ENCODE measurements around the gene TSC2.
"Not testable (repeated sequence)": the region's sequence is repeated elsewhere in the genome, so short reads cannot be mapped to it uniquely, and the experiment has no call there.

TSC2 gene

DNA sequence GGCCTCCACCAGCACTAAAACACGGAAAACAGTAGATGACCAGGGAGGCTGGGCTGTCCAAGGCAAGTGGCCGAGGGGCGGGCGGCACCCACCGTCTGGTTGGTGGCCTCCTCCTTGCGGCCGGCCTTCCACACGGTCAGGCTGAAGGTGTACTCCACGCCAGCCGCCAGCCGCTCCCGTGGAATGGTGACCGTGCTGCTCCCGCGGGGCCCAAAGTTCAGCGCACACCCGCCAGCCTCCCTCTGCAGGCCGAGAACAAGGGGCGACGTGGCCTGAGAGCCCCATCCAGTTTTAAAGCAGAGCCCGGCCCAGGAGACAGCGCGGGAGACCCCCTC, 60.0 kb downstream of the TSC2 start:
- DNase-seq (ENCODE audit: low spot score); H3K4me3 ChIP-seq; H3K27ac ChIP-seq: not testable (repeated sequence)

DNA sequence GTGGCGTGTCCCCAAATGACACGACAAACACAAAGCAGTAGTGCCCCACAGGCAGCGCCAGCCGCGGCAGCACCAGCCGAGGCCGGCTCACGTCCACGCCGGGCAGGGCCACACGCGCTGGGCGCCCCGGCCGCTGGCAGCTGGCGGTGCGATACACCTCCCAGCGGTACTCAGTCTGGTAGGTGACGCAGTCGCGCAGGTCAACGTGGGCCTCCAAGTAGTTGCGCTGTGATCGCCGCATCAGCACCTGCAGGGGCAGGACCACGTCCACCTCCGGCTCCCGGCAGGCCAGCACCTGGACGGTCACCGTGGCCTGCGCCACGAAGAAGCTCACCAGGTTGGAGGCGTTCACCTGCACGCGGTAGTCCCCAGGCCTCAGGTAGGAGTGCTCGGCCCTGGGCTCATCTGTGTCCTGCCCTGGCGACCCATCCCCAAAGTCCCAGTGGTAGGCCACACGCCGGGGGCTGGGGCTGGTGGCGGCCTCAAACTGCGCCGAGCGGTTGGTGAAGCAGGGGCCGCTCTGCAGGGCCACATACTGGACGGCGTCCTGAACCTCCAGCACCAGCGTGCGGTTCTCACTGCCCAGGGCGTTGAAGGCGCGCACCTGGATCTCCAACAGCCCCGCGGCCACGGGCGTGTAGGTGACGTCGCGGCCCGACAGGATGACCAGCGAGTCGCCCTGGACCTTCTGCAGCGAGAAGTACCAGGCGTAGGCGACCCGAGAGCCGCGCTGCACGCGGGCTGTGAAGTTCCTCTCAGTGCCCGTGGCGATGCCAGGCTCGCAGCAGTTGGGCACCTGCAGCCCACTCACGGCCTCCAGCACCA, 60.9 kb downstream of the TSC2 start:
- not testable (repeated sequence) for H3K4me3 ChIP-seq; H3K27ac ChIP-seq; DNase-seq (ENCODE audit: low spot score)

DNA sequence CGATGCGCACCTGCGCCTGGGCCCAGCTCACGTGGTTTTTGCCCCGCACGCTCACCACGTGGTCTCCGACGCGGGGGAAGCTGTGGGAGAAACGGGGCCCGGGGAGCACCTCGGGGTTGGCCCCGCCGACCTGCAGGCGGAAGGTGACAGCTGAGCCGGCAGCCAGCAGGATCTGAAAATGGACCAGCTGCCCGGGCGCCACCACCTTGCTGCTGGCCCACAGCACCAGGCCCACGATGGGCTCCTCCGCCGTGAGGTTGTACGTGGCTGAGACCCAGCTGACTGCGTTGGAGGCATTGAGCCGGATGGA, 61.4 kb downstream of the TSC2 start:
- H3K27ac ChIP-seq; DNase-seq (ENCODE audit: low spot score); H3K4me3 ChIP-seq: not testable (repeated sequence)

DNA sequence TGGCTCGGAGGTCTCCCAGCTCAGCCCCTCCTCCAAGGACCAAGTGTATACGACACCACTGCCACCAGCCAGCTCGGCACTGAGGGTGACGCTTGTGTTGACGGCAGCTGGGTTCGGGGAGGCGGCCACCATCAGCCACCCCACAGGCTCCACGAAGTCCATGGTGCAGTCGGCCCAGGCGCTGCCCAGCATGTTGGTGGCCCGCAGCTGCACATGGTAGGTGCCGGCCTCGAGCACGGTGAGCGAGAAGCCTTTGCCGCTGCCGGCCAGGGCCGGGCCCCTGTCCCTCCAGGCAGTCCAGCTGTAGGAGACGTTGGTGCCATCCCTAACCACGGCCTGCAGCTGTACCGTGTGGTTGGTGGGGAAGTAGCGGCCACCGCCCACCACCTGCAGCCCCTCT, 62.1 kb downstream of the TSC2 start:
- DNase-seq (ENCODE audit: low spot score); H3K27ac ChIP-seq; H3K4me3 ChIP-seq: not testable (repeated sequence)

DNA sequence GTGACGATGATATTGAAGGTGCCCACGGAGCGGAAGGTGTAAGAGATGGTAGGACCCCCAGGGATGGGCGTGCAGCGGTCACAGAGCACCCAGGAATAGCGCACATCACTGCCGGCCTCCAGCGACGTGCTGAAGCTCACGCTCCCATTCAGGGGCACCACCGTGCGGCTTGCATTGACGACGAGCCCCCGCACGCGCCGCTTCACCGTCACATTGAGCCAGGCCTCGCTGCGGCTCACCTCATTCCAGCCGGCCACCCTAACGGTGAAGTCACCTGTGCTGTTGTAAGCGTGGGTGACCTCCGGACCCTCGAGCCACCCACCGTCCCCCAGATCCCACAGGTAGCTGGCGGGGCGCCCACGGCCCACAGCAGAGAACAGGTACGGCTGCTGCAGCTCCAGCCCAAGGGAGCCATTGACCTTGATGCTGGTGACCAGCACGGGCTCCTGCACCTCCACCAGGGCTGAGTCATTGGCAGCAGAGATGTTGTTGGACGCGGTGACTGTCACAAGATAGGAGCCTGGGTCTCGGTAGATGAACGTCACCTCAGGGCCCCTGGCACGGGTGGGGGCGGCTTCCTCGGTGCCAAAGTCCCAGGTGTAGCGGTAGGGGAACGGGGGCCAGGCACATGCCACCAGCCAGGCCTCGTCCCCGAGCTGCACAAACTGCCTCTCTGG, 62.7 kb downstream of the TSC2 start:
- H3K4me3 ChIP-seq; DNase-seq (ENCODE audit: low spot score): not testable (repeated sequence)

DNA sequence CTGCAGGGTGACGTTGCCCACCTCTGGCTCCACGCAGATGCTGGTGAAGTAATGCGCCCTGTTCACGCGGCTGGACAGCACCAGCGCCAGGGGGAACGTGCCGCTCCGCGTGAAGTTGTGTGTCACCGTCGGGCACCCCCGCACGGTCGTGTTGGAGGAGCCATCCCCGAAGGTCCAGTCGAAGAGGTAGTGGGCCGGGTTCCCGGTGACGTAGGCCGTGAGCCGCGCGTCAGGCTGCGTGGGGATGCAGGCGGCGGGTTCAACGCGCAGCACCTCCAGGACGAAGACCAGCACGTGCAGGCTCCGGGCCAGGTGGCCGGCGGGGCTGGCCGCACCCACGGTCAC, 63.2 kb downstream of the TSC2 start:
- H3K4me3 ChIP-seq; DNase-seq (ENCODE audit: low spot score); H3K27ac ChIP-seq: not testable (repeated sequence)

More for the DNA sequence above, 62.7 kb downstream of the TSC2 start:
- not testable (repeated sequence) for H3K27ac ChIP-seq

DNA sequence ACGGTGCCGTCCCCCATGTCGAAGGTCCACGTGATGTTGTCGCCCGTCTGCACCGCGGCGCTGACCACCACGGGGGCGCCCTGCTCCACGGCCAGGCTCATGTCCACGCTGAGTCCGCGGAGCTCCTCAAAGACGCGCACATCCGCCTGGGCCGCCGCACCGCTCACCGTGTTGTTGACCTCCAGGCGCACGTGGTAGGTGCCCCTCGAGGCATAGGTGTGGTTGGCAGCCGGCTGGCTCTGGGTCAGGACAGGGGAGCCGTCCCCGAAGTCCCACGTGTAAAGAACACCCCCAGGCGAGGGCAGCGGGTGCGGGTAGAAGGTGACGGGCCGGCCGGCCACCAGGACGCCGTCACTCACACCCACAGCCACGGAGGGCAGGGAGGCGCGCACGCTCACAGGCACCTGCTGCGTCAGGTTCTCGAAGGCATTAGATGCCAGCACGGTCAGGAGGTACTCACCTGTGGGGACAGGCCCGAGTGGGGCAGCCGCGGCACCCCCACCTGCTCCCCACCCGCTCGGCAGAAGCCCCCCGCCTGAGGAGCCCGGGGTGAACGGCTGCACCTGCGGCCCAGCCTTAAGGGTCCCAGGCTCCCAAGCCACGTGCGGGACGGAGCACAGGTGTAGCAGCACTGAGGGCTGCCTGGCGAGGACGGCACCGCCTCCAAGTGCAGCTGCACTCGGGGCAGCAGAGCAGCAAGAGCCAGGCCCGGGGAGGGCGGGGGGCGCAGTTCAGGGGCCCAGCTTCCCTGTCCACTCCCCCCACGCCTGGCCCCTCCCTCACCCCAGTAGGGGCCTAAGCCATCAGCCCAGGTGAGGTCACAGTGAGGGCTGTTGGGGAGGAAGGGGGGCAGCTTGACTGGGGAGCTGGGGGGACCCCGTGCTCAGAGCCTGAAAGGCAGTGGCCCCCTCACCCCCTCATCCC, 63.9 kb downstream of the TSC2 start:
- not testable (repeated sequence) for DNase-seq (ENCODE audit: low spot score)

DNA sequence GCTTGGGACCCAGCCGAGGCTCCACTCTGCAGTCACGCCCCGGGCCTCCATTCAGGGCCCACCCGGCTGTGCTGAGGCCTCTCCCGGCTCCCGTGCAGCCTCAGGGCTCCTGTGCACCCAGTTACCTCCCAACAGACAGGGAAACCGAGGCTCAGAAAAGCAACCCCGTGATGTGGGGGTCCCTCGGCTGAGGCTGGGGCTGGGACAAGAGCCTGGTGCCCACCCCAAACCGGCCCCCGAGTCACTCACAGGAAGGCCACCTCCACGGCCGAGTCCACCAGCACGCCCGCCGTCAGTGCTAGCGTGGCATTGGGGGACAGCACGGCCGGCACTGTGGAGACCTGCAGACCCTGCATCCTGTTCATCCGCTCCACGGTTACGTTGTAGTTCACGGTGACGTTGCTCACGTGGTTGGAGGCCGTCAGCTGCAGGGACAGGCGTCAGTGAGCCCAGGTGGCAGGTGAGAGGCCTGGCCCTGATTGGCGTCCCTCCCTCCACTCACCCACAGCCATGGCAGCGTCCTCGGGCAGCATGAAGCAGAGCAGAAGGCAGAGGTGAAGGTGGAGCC, 64.8 kb downstream of the TSC2 start:
- not testable (repeated sequence) for DNase-seq (ENCODE audit: low spot score); H3K27ac ChIP-seq; H3K4me3 ChIP-seq

More for the DNA sequence above, 63.9 kb downstream of the TSC2 start:
- H3K4me3 ChIP-seq, H3K27ac ChIP-seq: not testable (repeated sequence)

DNA sequence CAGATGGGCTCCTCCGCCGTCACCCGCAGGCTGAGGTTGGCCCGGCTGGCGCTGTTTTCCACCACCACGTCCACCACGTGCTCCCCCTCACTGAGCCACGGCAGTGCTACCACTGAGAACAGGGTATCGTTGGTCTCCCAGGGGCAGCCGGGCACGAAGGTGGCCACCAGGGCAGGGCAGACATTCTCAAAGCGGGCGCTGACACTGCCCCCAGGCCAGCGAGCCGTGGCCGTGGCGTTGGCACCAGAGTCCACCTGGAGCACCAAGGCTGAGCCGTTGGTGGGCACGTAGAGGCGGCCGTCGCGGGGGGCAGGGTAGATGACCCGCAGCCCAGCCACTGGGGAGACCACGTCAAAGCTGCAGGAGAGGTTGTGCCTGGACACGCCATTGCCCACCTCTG, 66.4 kb downstream of the TSC2 start:
- H3K27ac ChIP-seq; DNase-seq (ENCODE audit: low spot score); H3K4me3 ChIP-seq: not testable (repeated sequence)

DNA sequence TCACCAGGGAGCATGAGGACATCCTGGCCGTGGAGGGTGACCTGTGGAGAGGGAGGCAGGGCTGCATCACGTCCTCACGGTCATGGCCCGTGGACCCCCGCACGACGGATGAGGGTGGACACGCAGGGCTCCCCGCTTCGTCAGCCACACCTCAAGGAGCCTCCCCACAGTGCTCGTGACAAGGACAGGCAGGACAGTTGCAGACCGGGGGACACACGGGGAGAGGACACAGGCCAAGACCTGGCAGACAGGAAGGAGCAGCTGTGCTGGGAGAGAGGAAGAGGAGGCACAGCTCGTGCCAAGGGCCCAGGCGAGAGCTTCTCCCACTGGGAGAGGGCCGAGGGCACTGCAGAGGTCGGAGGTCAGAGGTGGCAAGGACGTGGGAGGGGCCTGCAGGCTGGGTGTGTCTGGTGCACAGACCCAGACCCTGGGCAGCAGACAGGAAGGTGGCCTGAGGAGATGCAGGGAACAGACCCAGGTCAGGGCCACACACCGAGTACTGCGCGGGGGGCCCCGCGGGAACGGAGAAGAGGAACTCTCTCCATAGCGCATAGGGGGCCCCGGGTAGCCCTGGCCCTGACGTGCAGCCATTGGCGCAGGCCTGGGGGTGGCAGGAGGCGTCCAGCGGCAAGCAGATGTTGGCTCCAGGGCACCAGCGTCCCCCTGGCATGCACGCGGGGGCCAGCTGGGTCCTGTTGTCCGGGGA, 67.3 kb downstream of the TSC2 start:
- not testable (repeated sequence) for H3K27ac ChIP-seq; DNase-seq (ENCODE audit: low spot score); H3K4me3 ChIP-seq

DNA sequence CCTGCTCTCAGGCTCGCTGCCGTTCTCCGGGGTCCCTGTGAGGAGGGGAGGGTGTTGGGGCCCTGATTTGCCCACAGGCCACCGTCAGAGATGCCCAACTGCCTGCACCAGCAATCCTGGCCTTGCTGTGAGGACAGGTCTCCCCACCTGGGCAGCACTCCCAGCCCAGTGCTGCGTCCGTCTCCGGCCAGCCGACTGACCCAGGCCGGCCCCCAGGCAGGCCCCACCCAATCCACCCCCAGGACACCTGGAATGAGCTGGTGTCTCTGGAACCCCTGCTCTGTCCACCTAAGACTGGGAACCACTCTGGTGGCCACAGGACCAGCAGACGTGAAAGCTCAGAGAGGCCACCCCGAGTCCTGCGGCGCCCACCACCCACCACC, 67.8 kb downstream of the TSC2 start:
- TF ChIP-seq, protein P1, sequence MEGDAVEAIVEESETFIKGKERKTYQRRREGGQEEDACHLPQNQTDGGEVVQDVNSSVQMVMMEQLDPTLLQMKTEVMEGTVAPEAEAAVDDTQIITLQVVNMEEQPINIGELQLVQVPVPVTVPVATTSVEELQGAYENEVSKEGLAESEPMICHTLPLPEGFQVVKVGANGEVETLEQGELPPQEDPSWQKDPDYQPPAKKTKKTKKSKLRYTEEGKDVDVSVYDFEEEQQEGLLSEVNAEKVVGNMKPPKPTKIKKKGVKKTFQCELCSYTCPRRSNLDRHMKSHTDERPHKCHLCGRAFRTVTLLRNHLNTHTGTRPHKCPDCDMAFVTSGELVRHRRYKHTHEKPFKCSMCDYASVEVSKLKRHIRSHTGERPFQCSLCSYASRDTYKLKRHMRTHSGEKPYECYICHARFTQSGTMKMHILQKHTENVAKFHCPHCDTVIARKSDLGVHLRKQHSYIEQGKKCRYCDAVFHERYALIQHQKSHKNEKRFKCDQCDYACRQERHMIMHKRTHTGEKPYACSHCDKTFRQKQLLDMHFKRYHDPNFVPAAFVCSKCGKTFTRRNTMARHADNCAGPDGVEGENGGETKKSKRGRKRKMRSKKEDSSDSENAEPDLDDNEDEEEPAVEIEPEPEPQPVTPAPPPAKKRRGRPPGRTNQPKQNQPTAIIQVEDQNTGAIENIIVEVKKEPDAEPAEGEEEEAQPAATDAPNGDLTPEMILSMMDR (IDR thresholded peaks at IDR 0.05): no peak
- H3K27ac ChIP-seq: no peak overlapping the region
- H3K4me3 ChIP-seq: no peak overlapping the region
- DNase-seq (ENCODE audit: low spot score): no peak

DNA sequence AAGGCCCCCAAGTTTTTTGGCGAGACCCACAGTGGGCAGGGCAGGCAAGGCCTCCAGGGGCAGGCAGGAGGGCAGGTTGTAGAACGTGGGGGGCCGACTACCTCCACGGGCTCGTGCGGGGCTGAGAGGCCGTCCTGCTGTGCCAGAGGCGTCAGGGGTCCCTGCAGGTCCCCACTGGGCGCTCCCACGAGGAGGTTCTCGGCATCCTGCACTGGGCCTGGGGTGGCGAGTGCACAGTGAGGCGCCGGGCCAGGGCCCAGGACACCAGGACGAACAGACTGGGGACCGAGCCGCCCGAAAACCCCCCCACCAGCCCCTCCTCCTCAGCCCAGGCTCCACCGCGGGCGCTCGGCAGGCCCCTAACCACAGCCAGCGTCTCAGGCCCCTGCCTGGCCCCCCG, 68.6 kb downstream of the TSC2 start:
- DNase-seq (ENCODE audit: low spot score); H3K27ac ChIP-seq: not testable (repeated sequence)

DNA sequence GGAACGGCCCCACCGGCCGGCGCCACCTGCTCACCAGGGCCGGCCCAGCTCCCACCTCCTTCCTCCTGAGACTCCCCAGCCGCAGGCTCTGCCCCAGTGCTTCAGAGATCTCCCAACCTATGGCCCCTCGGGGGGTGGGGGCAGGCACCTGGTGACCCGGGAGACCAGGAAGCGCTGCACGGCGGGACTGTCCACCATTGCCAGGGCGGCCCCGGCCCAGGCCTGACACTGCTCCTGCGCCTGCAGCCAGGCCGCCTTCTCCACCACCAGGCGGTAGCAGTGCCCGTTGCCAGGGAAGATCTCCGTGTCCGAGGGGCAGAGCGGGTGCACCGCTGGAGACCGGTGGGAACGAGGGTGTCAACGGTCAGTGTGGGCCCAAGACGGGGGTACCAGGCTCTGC, 69.6 kb downstream of the TSC2 start:
- not testable (repeated sequence) for H3K4me3 ChIP-seq; H3K27ac ChIP-seq; DNase-seq (ENCODE audit: low spot score)

More for the DNA sequence above, 68.6 kb downstream of the TSC2 start:
- not testable (repeated sequence) for H3K4me3 ChIP-seq

DNA sequence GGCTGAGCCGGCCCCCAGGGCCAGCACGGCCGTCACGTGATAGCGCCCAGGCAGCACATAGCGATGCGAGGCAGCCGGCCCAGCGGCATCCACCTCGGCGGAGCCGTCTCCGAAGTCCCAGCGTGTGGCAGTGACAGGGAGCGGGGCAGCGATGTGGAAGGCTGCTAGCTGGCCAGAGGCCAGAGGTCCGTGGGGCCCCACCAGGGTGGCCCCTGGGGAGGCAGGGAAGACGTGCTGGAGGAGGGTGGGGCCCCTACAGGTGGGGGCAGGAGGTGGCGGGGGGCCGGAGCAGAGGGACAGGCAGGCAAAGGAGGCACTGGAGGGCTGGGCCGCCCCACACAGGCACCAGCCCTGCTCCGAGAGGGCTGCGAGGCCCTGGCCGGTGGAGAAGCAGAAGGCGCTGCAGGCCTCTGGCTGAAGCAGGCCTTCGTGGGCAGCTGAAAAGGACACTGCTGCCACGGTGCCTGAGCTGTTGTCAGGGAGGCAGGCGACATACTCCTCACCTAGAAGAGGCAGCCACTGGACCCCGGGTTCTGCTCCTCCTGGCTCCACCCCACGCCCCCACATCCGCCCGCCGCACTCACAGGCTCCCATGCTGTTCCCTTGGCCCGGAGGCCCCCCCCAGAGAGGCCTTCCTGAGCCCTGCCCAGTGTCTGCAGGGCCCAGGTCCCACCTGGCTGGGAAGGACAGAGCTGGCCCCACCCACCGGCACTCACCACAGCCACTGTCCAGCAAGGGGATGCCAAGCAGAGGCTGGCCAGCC, 70.4 kb downstream of the TSC2 start:
- H3K4me3 ChIP-seq; DNase-seq (ENCODE audit: low spot score); H3K27ac ChIP-seq: not testable (repeated sequence)

All from coronary artery (tissue), 2 donors.